ENCODE measurements around the gene COG7. TPM values are rescaled to one million over a fixed set of nuclear protein-coding genes. Genes with fewer than 3 reads are reported as not detected.

Gene COG7
- total and polyA plus RNA-seq, 2 of the 13 experiments (the other 11 are each of a cell fraction or from before 2014, with no cell fraction given), result 12.6 to 54.5 TPM

DNA sequence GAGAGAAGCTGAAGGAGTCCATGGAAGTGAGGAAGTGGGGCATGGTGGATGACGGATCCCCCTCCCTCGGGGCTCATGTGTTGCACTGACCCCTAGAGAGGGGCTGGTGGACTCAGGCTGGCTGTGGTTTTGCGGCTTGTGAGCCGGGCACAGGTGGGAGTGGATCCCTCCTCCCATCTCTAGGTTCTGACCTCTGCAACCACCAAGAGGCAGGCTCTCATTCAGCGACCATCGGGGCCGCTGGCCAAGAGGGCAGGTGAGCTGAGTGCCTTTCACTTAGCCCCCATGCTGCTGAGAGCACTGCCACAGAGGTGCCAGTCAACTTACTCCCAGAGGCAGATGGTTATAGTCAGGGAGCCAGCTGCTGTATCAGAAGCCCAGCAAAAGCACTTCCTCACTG is 83.6 kb downstream of the COG7 start:
- intact Hi-C loops (cut with micrococcal nuclease; ENCODE audit: unreplicated experiment) (no loop called here), in situ Hi-C loops (cut with HindIII; ENCODE audit: extremely low pct_ligation_motif_present, low pct_unique_long_range_greater_than_20kb) (no loop called here)
- Histone ChIP-seq H3K4me1 (ENCODE audit: insufficient read depth, low read length) (no peaks in the 10 kb centered on the region), H4K20me1 (ENCODE audit: insufficient read depth, low read length) (no peaks in the 10 kb centered on the region), H3K27me3 (ENCODE audit: control insufficient read depth in 1 of 2, insufficient read depth in 2 of 2, low read length in 2 of 2) (peaks cover 6 to 34% of the 10 kb centered on the region in 2 experiments), H3K9me3 (ENCODE audit: low read length) (no peaks in the 10 kb centered on the region), H3K4me3 (replicated peaks in 1 of 3; ENCODE audit: insufficient read depth in 1 of 3, low read depth in 2 of 3, low read length in 3 of 3) (no peak overlapping the region), H3K79me2 (ENCODE audit: insufficient read depth, low read length) (no peaks in the 10 kb centered on the region), H3K27ac (ENCODE audit: extremely low read length, insufficient read depth, low read length) (no peak overlapping the region), H3K9ac (ENCODE audit: insufficient read depth, low read depth, low read length) (no peak overlapping the region), H3K4me2 (ENCODE audit: low read depth, low read length) (no peak overlapping the region), H2AFZ (ENCODE audit: low read length) (no peak overlapping the region), H3K36me3 (replicated peaks in 1 of 2; ENCODE audit: control insufficient read depth in 1 of 2, insufficient read depth in 2 of 2, low read length in 2 of 2) (no peaks in the 10 kb centered on the region)
- ATAC-seq (no peak; the same call in 2 of the 3 replicates), DNase-seq (ENCODE audit: low spot score) (no peak), FAIRE-seq (no peak)
- 7% methylated on average over 6 of the region's 7 CpGs for WGBS (ENCODE audit: low lambda C conversion rate)
- TF ChIP-seq, protein P1, sequence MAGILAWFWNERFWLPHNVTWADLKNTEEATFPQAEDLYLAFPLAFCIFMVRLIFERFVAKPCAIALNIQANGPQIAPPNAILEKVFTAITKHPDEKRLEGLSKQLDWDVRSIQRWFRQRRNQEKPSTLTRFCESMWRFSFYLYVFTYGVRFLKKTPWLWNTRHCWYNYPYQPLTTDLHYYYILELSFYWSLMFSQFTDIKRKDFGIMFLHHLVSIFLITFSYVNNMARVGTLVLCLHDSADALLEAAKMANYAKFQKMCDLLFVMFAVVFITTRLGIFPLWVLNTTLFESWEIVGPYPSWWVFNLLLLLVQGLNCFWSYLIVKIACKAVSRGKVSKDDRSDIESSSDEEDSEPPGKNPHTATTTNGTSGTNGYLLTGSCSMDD (CRISPR knock-in tag; IDR thresholded peaks at IDR 0.05), result no peak
- TF ChIP-seq KLF9 (CRISPR knock-in tag; IDR thresholded peaks at IDR 0.05; ENCODE audit: low read depth) (no peak), ASH2L (IDR thresholded peaks at IDR 0.05; ENCODE audit: insufficient read length, low read depth, low read length) (no peak), ZNF367 (CRISPR knock-in tag; IDR thresholded peaks at IDR 0.05; ENCODE audit: borderline replicate concordance) (no peak), GATA4 (IDR thresholded peaks at IDR 0.05; ENCODE audit: borderline replicate concordance, low read depth) (no peak), NAIF1 (CRISPR knock-in tag; IDR thresholded peaks at IDR 0.05; ENCODE audit: borderline replicate concordance) (no peak)
- TF ChIP-seq, protein P2, sequence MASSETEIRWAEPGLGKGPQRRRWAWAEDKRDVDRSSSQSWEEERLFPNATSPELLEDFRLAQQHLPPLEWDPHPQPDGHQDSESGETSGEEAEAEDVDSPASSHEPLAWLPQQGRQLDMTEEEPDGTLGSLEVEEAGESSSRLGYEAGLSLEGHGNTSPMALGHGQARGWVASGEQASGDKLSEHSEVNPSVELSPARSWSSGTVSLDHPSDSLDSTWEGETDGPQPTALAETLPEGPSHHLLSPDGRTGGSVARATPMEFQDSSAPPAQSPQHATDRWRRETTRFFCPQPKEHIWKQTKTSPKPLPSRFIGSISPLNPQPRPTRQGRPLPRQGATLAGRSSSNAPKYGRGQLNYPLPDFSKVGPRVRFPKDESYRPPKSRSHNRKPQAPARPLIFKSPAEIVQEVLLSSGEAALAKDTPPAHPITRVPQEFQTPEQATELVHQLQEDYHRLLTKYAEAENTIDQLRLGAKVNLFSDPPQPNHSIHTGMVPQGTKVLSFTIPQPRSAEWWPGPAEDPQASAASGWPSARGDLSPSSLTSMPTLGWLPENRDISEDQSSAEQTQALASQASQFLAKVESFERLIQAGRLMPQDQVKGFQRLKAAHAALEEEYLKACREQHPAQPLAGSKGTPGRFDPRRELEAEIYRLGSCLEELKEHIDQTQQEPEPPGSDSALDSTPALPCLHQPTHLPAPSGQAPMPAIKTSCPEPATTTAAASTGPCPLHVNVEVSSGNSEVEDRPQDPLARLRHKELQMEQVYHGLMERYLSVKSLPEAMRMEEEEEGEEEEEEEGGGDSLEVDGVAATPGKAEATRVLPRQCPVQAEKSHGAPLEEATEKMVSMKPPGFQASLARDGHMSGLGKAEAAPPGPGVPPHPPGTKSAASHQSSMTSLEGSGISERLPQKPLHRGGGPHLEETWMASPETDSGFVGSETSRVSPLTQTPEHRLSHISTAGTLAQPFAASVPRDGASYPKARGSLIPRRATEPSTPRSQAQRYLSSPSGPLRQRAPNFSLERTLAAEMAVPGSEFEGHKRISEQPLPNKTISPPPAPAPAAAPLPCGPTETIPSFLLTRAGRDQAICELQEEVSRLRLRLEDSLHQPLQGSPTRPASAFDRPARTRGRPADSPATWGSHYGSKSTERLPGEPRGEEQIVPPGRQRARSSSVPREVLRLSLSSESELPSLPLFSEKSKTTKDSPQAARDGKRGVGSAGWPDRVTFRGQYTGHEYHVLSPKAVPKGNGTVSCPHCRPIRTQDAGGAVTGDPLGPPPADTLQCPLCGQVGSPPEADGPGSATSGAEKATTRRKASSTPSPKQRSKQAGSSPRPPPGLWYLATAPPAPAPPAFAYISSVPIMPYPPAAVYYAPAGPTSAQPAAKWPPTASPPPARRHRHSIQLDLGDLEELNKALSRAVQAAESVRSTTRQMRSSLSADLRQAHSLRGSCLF (CRISPR knock-in tag; IDR thresholded peaks at IDR 0.05; ENCODE audit: borderline replicate concordance), result no peak
- TF ChIP-seq, protein P3, sequence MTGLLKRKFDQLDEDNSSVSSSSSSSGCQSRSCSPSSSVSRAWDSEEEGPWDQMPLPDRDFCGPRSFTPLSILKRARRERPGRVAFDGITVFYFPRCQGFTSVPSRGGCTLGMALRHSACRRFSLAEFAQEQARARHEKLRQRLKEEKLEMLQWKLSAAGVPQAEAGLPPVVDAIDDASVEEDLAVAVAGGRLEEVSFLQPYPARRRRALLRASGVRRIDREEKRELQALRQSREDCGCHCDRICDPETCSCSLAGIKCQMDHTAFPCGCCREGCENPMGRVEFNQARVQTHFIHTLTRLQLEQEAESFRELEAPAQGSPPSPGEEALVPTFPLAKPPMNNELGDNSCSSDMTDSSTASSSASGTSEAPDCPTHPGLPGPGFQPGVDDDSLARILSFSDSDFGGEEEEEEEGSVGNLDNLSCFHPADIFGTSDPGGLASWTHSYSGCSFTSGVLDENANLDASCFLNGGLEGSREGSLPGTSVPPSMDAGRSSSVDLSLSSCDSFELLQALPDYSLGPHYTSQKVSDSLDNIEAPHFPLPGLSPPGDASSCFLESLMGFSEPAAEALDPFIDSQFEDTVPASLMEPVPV (CRISPR knock-in tag; IDR thresholded peaks at IDR 0.05), result no peak
- TF ChIP-seq, protein P4, sequence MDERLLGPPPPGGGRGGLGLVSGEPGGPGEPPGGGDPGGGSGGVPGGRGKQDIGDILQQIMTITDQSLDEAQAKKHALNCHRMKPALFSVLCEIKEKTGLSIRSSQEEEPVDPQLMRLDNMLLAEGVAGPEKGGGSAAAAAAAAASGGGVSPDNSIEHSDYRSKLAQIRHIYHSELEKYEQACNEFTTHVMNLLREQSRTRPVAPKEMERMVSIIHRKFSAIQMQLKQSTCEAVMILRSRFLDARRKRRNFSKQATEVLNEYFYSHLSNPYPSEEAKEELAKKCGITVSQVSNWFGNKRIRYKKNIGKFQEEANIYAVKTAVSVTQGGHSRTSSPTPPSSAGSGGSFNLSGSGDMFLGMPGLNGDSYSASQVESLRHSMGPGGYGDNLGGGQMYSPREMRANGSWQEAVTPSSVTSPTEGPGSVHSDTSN (CRISPR knock-in tag; IDR thresholded peaks at IDR 0.05), result no peak
- CTCF ChIA-PET (ENCODE audit: low intra/inter-chr PET ratio, low total read pairs), result no interaction called here
- BruUV-seq (replicated peaks), result no TSS peak
- POLR2A ChIA-PET, result no interaction called here

Measured in HepG2 (cell line).